Measurements from ENCODE around the gene RASSF5. TPM values are rescaled to one million over a fixed set of nuclear protein-coding genes. Genes with fewer than 3 reads are reported as not detected.

RASSF5 gene
- polyA plus RNA-seq, 2 of the 4 experiments (the other 2 are of a cell fraction), result 2.0 to 2.2 TPM

DNA sequence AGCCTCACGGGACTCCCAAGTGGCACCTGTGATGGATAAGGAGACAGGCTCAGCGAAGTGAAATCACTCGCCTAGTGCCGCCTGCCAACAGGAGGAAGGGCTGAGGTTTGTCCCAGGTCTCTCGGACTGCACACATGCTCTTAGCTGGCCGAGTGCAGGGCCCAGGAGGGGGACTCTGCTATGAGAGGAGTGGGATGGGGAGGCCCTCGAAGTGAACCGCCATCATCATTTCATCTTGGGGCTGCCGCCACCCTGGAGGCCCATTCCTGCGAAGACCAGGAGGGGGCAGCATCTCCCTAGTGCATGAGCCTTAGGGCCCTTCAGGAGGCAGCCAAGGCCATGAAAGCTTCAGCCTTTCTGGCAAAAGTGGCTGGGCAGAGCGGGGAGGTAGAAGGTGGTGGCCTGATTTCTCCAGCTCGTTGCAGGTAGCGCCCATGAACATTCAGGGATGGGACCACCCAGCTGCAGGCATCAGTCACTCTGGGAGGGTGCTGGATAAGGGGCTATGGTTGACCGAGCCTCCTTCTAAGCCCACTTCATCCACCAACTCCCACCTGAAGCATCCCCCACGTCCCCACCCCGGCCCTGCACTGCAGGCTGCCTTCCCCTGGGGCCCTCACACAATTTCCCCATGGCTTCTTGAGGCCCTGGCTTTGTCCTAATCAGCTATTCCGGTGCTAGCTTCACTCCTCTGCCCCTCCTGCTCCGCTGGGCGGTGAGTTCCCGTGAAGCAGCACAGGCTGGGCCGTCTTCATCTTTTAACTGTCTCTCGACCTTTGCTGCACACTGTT is 17.2 kb upstream of the RASSF5 start:
- no peak overlapping the region for H3K4me2 ChIP-seq
- FAIRE-seq, result no peak

DNA sequence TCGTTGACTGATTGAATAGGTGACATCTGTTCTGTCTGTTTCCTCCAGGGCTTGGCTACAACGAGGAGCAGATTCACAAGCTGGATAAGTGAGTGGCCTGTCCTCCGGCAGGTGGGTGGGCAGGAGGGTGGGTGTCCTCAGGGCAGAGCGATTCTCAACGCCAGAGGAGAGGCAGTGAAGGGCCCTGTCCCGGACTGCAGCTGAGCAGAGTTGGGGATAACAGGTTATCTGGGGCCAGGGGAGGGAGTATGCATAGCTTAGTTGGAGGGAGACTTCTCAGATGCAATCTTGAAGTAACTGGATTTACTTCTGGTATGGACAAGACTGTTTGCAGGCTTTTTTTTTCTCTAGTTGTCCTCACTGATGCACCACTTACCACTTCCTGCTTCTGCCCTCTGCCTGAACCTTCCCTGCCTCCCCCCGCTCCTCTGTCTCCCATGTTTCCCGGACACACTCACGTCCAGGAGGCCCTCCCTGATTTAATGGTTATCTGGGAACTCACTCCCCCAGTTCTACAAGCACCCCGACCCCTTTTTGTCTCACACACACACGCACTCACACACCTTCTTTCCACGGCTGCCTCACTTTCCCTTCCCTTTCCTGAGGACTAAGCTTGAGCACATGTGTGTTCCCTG is 16.4 kb upstream of the RASSF5 start:
- CTCF ChIA-PET, result interaction anchor here (0.7 to 10.1 kb wide), 47 partner anchors 12 to 1336 kb away, joined by 3 to 188 read pairs (median 7); partner anchors contain the start of genes DYRK3, IKBKE and RASSF5
- no peak for ATAC-seq

More for the DNA sequence above, 17.2 kb upstream of the RASSF5 start:
- H3K9me3 ChIP-seq, result no peaks in the 10 kb centered on the region
- H3K4me1 ChIP-seq, result no peaks in the 10 kb centered on the region
- H3K4me3 ChIP-seq, result no peak overlapping the region
- no peak for TF ChIP-seq HOXA7 (CRISPR knock-in tag; IDR thresholded peaks at IDR 0.05)
- TF ChIP-seq HOXB13 (CRISPR knock-in tag; IDR thresholded peaks at IDR 0.05; ENCODE audit: low read depth), result no peak
- TF ChIP-seq POLR2A (IDR thresholded peaks at IDR 0.05; ENCODE audit: low read length), result no peak
- no peak for TF ChIP-seq TP53 (CRISPR knock-in tag; IDR thresholded peaks at IDR 0.05)
- no peak for TF ChIP-seq NFE2L2 (conservative IDR thresholded peaks at IDR 0.05; ENCODE audit: low read length)
- no peak for TF ChIP-seq CBX2 (IDR thresholded peaks at IDR 0.05; ENCODE audit: borderline replicate concordance, low read depth)
- no peak for TF ChIP-seq MYC (IDR thresholded peaks at IDR 0.05; ENCODE audit: borderline replicate concordance, low read length)
- TF ChIP-seq, protein P1, sequence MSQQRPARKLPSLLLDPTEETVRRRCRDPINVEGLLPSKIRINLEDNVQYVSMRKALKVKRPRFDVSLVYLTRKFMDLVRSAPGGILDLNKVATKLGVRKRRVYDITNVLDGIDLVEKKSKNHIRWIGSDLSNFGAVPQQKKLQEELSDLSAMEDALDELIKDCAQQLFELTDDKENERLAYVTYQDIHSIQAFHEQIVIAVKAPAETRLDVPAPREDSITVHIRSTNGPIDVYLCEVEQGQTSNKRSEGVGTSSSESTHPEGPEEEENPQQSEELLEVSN (IDR thresholded peaks at IDR 0.05; ENCODE audit: borderline replicate concordance, low read depth), result no peak
- no peak for TF ChIP-seq ZNF302 (CRISPR knock-in tag; IDR thresholded peaks at IDR 0.05)
- peak; percentile 84 to 93 for TF ChIP-seq RAD21 (conservative IDR thresholded peaks at IDR 0.05 in 1 of 2, IDR thresholded peaks at IDR 0.05 in 1 of 2)
- TF ChIP-seq, protein P2, sequence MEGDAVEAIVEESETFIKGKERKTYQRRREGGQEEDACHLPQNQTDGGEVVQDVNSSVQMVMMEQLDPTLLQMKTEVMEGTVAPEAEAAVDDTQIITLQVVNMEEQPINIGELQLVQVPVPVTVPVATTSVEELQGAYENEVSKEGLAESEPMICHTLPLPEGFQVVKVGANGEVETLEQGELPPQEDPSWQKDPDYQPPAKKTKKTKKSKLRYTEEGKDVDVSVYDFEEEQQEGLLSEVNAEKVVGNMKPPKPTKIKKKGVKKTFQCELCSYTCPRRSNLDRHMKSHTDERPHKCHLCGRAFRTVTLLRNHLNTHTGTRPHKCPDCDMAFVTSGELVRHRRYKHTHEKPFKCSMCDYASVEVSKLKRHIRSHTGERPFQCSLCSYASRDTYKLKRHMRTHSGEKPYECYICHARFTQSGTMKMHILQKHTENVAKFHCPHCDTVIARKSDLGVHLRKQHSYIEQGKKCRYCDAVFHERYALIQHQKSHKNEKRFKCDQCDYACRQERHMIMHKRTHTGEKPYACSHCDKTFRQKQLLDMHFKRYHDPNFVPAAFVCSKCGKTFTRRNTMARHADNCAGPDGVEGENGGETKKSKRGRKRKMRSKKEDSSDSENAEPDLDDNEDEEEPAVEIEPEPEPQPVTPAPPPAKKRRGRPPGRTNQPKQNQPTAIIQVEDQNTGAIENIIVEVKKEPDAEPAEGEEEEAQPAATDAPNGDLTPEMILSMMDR (IDR thresholded peaks at IDR 0.05), result peak; percentile 89
- TF ChIP-seq HDAC2 (IDR thresholded peaks at IDR 0.05), result no peak
- no peak for TF ChIP-seq CHD4 (IDR thresholded peaks at IDR 0.05; ENCODE audit: borderline replicate concordance)
- no peak for TF ChIP-seq CHD2 (IDR thresholded peaks at IDR 0.05; ENCODE audit: low read length, partially characterized antibody)
- peak; percentile 73 for TF ChIP-seq SMC3 (IDR thresholded peaks at IDR 0.05)
- ATAC-seq (peak; percentile 90 to 97), DNase-seq (ENCODE audit: low read depth in 1 of 2, low spot score in 1 of 2) (peak; percentile 71 to 93)
- no peak overlapping the region for H3K27ac ChIP-seq
- WGBS (ENCODE audit: missing lambda C conversion rate), result 53% methylated on average over 21 of the region's 22 CpGs
- CTCF ChIA-PET, result interaction anchor here (0.7 to 10.1 kb wide), 54 partner anchors 11 to 1337 kb away, joined by 3 to 188 read pairs (median 6); partner anchors contain the start of genes DYRK3, IKBKE and RASSF5
- POLR2A ChIA-PET, result no interaction called here

More for the DNA sequence above, 16.4 kb upstream of the RASSF5 start:
- Histone ChIP-seq H3K27ac (no peak overlapping the region), H3K4me2 (no peak overlapping the region), H3K4me1 (no peaks in the 10 kb centered on the region), H3K9me3 (no peaks in the 10 kb centered on the region), H3K4me3 (no peak overlapping the region)
- TF ChIP-seq RCOR1 (IDR thresholded peaks at IDR 0.05; ENCODE audit: low read depth, low read length), result no peak
- no peak for TF ChIP-seq CBX2 (IDR thresholded peaks at IDR 0.05; ENCODE audit: borderline replicate concordance, low read depth)
- TF ChIP-seq ZSCAN20 (CRISPR knock-in tag; IDR thresholded peaks at IDR 0.05), result no peak
- TF ChIP-seq, protein P3, sequence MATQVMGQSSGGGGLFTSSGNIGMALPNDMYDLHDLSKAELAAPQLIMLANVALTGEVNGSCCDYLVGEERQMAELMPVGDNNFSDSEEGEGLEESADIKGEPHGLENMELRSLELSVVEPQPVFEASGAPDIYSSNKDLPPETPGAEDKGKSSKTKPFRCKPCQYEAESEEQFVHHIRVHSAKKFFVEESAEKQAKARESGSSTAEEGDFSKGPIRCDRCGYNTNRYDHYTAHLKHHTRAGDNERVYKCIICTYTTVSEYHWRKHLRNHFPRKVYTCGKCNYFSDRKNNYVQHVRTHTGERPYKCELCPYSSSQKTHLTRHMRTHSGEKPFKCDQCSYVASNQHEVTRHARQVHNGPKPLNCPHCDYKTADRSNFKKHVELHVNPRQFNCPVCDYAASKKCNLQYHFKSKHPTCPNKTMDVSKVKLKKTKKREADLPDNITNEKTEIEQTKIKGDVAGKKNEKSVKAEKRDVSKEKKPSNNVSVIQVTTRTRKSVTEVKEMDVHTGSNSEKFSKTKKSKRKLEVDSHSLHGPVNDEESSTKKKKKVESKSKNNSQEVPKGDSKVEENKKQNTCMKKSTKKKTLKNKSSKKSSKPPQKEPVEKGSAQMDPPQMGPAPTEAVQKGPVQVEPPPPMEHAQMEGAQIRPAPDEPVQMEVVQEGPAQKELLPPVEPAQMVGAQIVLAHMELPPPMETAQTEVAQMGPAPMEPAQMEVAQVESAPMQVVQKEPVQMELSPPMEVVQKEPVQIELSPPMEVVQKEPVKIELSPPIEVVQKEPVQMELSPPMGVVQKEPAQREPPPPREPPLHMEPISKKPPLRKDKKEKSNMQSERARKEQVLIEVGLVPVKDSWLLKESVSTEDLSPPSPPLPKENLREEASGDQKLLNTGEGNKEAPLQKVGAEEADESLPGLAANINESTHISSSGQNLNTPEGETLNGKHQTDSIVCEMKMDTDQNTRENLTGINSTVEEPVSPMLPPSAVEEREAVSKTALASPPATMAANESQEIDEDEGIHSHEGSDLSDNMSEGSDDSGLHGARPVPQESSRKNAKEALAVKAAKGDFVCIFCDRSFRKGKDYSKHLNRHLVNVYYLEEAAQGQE (IDR thresholded peaks at IDR 0.05), result no peak
- TF ChIP-seq, protein P4, sequence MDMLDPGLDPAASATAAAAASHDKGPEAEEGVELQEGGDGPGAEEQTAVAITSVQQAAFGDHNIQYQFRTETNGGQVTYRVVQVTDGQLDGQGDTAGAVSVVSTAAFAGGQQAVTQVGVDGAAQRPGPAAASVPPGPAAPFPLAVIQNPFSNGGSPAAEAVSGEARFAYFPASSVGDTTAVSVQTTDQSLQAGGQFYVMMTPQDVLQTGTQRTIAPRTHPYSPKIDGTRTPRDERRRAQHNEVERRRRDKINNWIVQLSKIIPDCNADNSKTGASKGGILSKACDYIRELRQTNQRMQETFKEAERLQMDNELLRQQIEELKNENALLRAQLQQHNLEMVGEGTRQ (IDR thresholded peaks at IDR 0.05), result no peak
- FAIRE-seq, result no peak
- no peak for DNase-seq (ENCODE audit: low read depth in 1 of 2, low spot score in 1 of 2)
- POLR2A ChIA-PET, result no interaction called here
- 73% methylated on average over 12 of the region's 12 CpGs for WGBS (ENCODE audit: missing lambda C conversion rate)
